Ovary (tissue), 9 donors: ENCODE data around the gene BMP8B. TPM values are rescaled to one million over a fixed set of nuclear protein-coding genes. Genes with fewer than 3 reads are reported as not detected.

Experiments
- DNase-seq, 5 donors: peaks; one replicate each; pipeline ENCODE4 v3.0.0-alpha.2; 2019 to 2020
- H3K27ac ChIP-seq, 2 donors: fragments of 200-600 bp; one replicate each; pipeline versions ENCODE4 v1.5.1 to v1.8.0; 2019 to 2022
- H3K27me3 ChIP-seq: fragments of 200-600 bp; one replicate; pipeline ENCODE4 v1.8.0; 2022
- H3K36me3 ChIP-seq: fragments of 200-600 bp; sonication (generic); one replicate; pipeline ENCODE4 v1.5.1; 2019
- H3K4me1 ChIP-seq: one replicate; pipeline ENCODE4 v1.8.1; 2013; ENCODE audit warnings: mild to moderate bottlenecking, moderate library complexity; ENCODE audit not compliant: insufficient read depth
- H3K4me3 ChIP-seq: fragments of 200-600 bp; sonication (generic); one replicate; pipeline ENCODE4 v1.5.1; 2017
- H3K9me3 ChIP-seq, 2 donors: fragments of 200-600 bp in 1 of 2; sonication (generic) in 1 of 2; one replicate each; pipeline versions ENCODE4 v1.5.1 to v1.8.1; 2013 to 2019; ENCODE audit warnings: mild to moderate bottlenecking in 1 of 2, moderate library complexity in 1 of 2
- EP300 ChIP-seq: sonication (generic); formaldehyde crosslinking; IDR thresholded peaks from one replicate; pipeline ENCODE4 v1.6.1; 2017; ENCODE audit warnings: antibody characterized with exemption
- POLR2A ChIP-seq: fragments of 450-650 bp; IDR thresholded peaks from one replicate; pipeline ENCODE4 v1.6.1; 2017; ENCODE audit warnings: antibody characterized with exemption, mild to moderate bottlenecking, moderate library complexity
- WGBS, 3 donors: extraction: QIAGEN DNeasy Blood & Tissue Kit in 1 of 3; methylation state at CpG; one replicate each; pipeline versions ENCODE4 v1.1.5 to v1.1.7; 2013 to 2017; 5-methylcytosine and 5-hydroxymethylcytosine counted together
- intact Hi-C, 4 donors: fragments of 100-400 bp; cut with DNase I; formaldehyde crosslinking; loops; one replicate each; pipeline versions ENCODE4 v1.11.0 to v1.15.1; 2022 to 2023
- polyA plus RNA-seq, 2 donors: library from polyadenylated mRNA; stranded (reverse); fragments of 200-250 nt in 1 of 2; fragments of 350-450 nt in 1 of 2; fragmentation: Illumina TruSeq in 1 of 2; extraction: RNeasy Lipid Tissue Mini Kit (QIAGEN cat#74804) in 1 of 2; gene quantifications; one replicate each; pipeline ENCODE4 v1.2.3, GENCODE V29; 2013 to 2014
- small RNA-seq: library from RNA; depleted of rRNA; stranded (forward); fragments of <200 nt; gene quantifications from one replicate; pipeline ENCODE3, GENCODE V24; 2016
- total RNA-seq, 7 donors: library from RNA; depleted of rRNA in 2 of 7; stranded (reverse); fragments of >200 nt in 2 of 7; fragmentation: NEBNext Ultra II Directional in 3 of 7; extraction: Animal tissue kit (Norgen Biotek cat#: 25700) in 3 of 7; gene quantifications; one replicate each; pipeline versions ENCODE4 v1.1.0 to v1.2.4, GENCODE V29; 2016 to 2023
- TF ChIP-seq, protein P1 (sequence below), 3 donors: fragments of 450-650 bp in 2 of 3; fragments of 200-600 bp in 1 of 3; IDR thresholded peaks; one replicate each; pipeline versions ENCODE4 v1.5.1 to v1.8.0; 2016 to 2022; ENCODE audit warnings: antibody characterized with exemption in 3 of 3, mild to moderate bottlenecking in 1 of 3
- donor health status: DM: no; HTN: no; CAD: no; lungs with moderate emphysema.
- donor health status: DM: no; HTN: no; CAD: no.
- donor health status: Bipolar disorder and iron deficiency.
- donor health status: DM: yes; HTN: yes; CAD: no.
- donor health status: DM: no; HTN: no; CAD: no.
- donor health status: DM: yes; HTN: yes; CAD: no.

The BMP8B gene
- total and polyA plus RNA-seq, 9 donors: 0.16 to 1.4 (median 0.38) TPM; not detected in 1

DNA sequence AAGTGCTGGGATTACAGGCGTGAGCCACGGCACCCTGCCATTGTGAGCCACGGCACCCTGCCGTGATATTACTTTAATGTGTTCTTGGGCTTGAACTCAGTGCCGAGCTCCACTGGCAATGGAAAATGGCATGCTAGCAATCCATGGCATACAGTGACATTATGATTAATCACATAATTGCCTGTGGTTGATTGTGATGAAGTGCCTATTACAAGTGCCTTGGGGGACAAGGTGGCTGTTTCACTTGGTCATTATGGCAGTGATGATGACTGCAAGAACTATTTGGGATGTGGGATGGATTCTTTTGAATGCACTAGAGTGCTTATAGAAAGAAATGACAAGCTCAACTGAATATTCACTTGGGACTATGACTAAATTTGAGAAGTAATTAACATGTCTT lies 75.1 kb downstream of the BMP8B start:
- no peaks in the 10 kb centered on the region for H3K4me1 ChIP-seq
- H3K4me3 ChIP-seq: no peak overlapping the region
- WGBS, 3 donors: 95 to 98% (median 96%) methylated on average over 5 of the region's 5 CpGs
- TF ChIP-seq, protein P1, sequence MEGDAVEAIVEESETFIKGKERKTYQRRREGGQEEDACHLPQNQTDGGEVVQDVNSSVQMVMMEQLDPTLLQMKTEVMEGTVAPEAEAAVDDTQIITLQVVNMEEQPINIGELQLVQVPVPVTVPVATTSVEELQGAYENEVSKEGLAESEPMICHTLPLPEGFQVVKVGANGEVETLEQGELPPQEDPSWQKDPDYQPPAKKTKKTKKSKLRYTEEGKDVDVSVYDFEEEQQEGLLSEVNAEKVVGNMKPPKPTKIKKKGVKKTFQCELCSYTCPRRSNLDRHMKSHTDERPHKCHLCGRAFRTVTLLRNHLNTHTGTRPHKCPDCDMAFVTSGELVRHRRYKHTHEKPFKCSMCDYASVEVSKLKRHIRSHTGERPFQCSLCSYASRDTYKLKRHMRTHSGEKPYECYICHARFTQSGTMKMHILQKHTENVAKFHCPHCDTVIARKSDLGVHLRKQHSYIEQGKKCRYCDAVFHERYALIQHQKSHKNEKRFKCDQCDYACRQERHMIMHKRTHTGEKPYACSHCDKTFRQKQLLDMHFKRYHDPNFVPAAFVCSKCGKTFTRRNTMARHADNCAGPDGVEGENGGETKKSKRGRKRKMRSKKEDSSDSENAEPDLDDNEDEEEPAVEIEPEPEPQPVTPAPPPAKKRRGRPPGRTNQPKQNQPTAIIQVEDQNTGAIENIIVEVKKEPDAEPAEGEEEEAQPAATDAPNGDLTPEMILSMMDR (IDR thresholded peaks at IDR 0.05): no peak
- TF ChIP-seq POLR2A (no peak), EP300 (no peak)
- DNase-seq: no peak
- H3K9me3 ChIP-seq: no peaks in the 10 kb centered on the region
- no peak overlapping the region for H3K27ac ChIP-seq
- no peaks in the 10 kb centered on the region for H3K27me3 ChIP-seq
- no peaks in the 10 kb centered on the region for H3K36me3 ChIP-seq
- intact Hi-C loops: loop anchor here in 2 of 4 donors (10.0 kb wide), 2 partner anchors 49 to 109 kb away; no protein-coding TSS in a partner anchor

DNA sequence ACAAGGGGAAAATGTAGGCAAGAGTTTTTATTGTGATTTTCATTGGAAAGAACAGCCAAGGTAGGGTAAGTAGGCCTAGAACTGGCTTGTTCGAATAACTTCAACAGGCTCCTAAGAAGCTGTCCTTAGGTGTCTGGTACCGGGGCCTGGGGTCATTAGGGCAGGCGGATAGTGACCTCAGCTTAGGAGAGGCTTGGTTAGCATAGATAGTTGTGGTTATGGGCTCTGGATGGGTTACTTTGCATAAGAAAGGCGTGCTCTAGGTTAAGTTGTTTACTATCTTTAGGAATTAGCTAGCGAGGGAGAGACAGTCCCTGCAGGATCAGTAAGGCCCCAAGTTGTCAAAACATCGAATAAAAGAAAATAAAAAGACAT lies 76.7 kb downstream of the BMP8B start:
- no peaks in the 10 kb centered on the region for H3K27me3 ChIP-seq
- no peak for DNase-seq
- intact Hi-C loops: loop anchor here in 2 of 4 donors (10.0 kb wide), 2 partner anchors 47 to 107 kb away; no protein-coding TSS in a partner anchor
- H3K9me3 ChIP-seq: no peaks in the 10 kb centered on the region
- H3K27ac ChIP-seq: no peak overlapping the region
- H3K4me3 ChIP-seq: no peak overlapping the region
- WGBS, 3 donors: 73 to 76% (median 74%) methylated on average over 6 of the region's 6 CpGs
- TF ChIP-seq EP300: no peak
- TF ChIP-seq, protein P1 (IDR thresholded peaks at IDR 0.05): no peak
- TF ChIP-seq POLR2A: no peak
- no peaks in the 10 kb centered on the region for H3K4me1 ChIP-seq
- no peaks in the 10 kb centered on the region for H3K36me3 ChIP-seq

DNA sequence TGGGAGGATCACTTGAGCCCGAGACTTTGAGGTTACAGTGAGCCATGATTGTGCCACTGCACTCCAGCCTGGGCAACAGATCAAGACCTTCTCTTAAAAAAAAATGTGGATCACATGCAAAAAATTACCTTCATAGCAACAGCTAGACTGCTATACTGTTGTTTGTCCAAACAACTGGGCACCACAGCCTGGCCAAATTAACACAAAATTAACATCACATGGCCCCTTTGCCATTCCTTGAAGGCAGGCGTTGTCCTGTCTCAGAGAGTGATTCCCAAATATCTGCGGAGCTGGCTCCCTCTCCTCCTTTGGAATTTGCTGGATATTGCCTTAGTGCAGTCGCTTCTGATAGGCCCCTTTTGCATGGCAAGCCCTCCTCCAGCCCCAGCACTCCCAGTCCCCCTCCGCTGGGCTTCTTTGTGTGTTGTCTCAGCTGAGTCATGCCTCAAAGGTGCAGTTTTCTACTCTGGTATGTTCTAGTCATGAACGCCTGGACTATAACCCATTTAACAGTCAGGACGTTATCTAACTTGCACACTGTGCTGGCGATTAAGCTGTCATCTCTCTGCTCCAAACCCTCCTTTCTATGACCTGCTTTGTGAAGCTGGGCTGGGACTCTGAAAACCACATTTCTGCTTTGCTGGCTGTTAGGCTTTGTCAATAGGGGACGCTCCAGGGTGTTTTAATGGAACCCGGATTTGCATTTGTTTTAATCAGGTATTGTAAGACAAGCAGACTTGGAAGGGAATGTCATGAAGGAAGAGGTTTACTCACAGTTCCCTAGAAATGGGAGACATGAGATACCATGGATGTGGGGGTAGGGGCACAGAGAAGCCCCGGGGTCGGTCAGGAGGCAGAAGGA lies 77.3 kb downstream of the BMP8B start:
- Histone ChIP-seq H3K27ac (no peak overlapping the region), H3K9me3 (no peaks in the 10 kb centered on the region), H3K36me3 (no peaks in the 10 kb centered on the region), H3K4me3 (no peak overlapping the region), H3K4me1 (no peaks in the 10 kb centered on the region), H3K27me3 (no peaks in the 10 kb centered on the region)
- no peak for DNase-seq
- intact Hi-C loops: loop anchor here in 2 of 4 donors (10.0 kb wide), 2 partner anchors 47 to 107 kb away; no protein-coding TSS in a partner anchor
- no peak for TF ChIP-seq EP300
- TF ChIP-seq POLR2A: no peak
- TF ChIP-seq, protein P1 (IDR thresholded peaks at IDR 0.05): no peak
- 74 to 81% (median 76%) methylated on average over 12 of the region's 12 CpGs for WGBS, 3 donors

DNA sequence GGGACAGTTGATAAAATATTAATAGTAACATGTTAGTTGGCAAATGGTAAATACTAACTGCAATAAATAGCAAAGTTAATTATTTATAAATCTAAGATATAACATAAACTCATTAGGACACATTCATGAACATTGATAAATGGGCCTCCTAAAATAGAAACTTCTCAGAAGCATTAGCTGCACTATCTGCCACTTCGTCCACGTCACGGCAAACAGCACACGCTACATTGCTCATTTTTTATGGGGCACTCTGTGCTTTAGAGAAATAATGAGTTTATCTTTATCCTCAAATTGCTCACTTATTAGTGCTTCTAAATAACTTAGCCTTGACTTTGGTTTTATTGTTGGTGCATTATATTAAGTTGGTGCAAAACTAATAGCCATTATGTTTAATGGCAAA lies 81.2 kb downstream of the BMP8B start:
- WGBS, 3 donors: 83 to 89% (median 86%) methylated on average over 4 of the region's 4 CpGs
- intact Hi-C loops: no loop called here
- Histone ChIP-seq H3K4me1 (no peaks in the 10 kb centered on the region), H3K4me3 (no peak overlapping the region), H3K9me3 (no peaks in the 10 kb centered on the region), H3K27ac (no peak overlapping the region), H3K36me3 (no peaks in the 10 kb centered on the region), H3K27me3 (no peaks in the 10 kb centered on the region)
- no peak for DNase-seq
- TF ChIP-seq, protein P1 (IDR thresholded peaks at IDR 0.05): no peak
- TF ChIP-seq POLR2A (no peak), EP300 (no peak)

Small RNA genes within 50 kb of the gene (small RNA-seq; reads per million reads assigned to genes)
- gene AL033527.1 (not detected), gene RNU7-121P (not detected)

Other genes starting within 250 kb of the BMP8B start
- gene PABPC4, start 212.1 kb downstream of the BMP8B start, total RNA-seq: 100 to 1,000 TPM; 139 to 345 (median 259) TPM
- gene PABPC4, start 212.1 kb downstream of the BMP8B start, polyA plus RNA-seq: 100 to 1,000 TPM; 127 to 316 TPM
- gene HEYL, start 149.2 kb downstream of the BMP8B start, total RNA-seq: 10 to 100 TPM in 5 of 7 donors, 1 to 10 TPM in 2; 1.8 to 27.2 (median 11.3) TPM
- 10 to 100 TPM in 1 of 2 donors, 1 to 10 TPM in 1; 9.0 to 20.1 TPM for gene HEYL, start 149.2 kb downstream of the BMP8B start, polyA plus RNA-seq
- gene NT5C1A, start 116.8 kb downstream of the BMP8B start, total RNA-seq: 1 to 10 TPM in 4 of 7 donors, under 1 TPM in 1, not detected in 2; 0.34 to 2.4 (median 1.7) TPM
- under 1 TPM; 0.15 to 0.97 TPM for gene NT5C1A, start 116.8 kb downstream of the BMP8B start, polyA plus RNA-seq
- gene HPCAL4, start 97.4 kb downstream of the BMP8B start, total RNA-seq: 1 to 10 TPM in 6 of 7 donors, under 1 TPM in 1; 0.88 to 7.7 (median 3.1) TPM
- 10 to 100 TPM in 1 of 2 donors, 1 to 10 TPM in 1; 1.3 to 11.1 TPM for gene HPCAL4, start 97.4 kb downstream of the BMP8B start, polyA plus RNA-seq
- gene PPIE, start 50.0 kb downstream of the BMP8B start, total RNA-seq: 10 to 100 TPM; 30.9 to 66.2 (median 46.7) TPM
- gene PPIE, start 50.0 kb downstream of the BMP8B start, polyA plus RNA-seq: 100 to 1,000 TPM in 1 of 2 donors, 10 to 100 TPM in 1; 53.3 to 103 TPM
- 1 to 10 TPM; 1.6 to 7.2 (median 3.4) TPM for gene OXCT2, start 17.5 kb downstream of the BMP8B start, total RNA-seq
- 1 to 10 TPM in 1 of 2 donors, under 1 TPM in 1; 0.20 to 1.1 TPM for gene OXCT2, start 17.5 kb downstream of the BMP8B start, polyA plus RNA-seq
- gene TRIT1, start 94.6 kb upstream of the BMP8B start, total RNA-seq: 10 to 100 TPM; 13.2 to 26.9 (median 20.7) TPM
- 10 to 100 TPM; 12.9 to 18.0 TPM for gene TRIT1, start 94.6 kb upstream of the BMP8B start, polyA plus RNA-seq
- 1 to 10 TPM in 3 of 7 donors, under 1 TPM in 3, not detected in 1; 0.24 to 4.8 (median 0.96) TPM for gene MYCL, start 113.1 kb upstream of the BMP8B start, total RNA-seq
- gene MYCL, start 113.1 kb upstream of the BMP8B start, polyA plus RNA-seq: 1 to 10 TPM in 1 of 2 donors, under 1 TPM in 1; 0.13 to 1.3 TPM
- 100 to 1,000 TPM in 1 of 7 donors, 1 to 10 TPM in 6; 1.9 to 121 (median 3.6) TPM for gene MFSD2A, start 166.3 kb upstream of the BMP8B start, total RNA-seq
- gene MFSD2A, start 166.3 kb upstream of the BMP8B start, polyA plus RNA-seq: 1 to 10 TPM; 3.6 to 6.2 TPM